ENCODE measurements around the gene RAP2B. TPM values are rescaled to one million over a fixed set of nuclear protein-coding genes. Genes with fewer than 3 reads are reported as not detected.
A peak's percentile ranks its signal among the peaks of the same experiment; 100 is the strongest.

RAP2B gene
- total and polyA plus RNA-seq, 2 of the 13 experiments (the other 11 are each of a cell fraction or from before 2014, with no cell fraction given), result 6.4 to 7.1 TPM

- no peak for TF ChIP-seq ZBTB33 (CRISPR knock-in tag; IDR thresholded peaks at IDR 0.05)
- no peak for TF ChIP-seq MATR3 (CRISPR knock-in tag; IDR thresholded peaks at IDR 0.05)
- peak; percentile 91 for TF ChIP-seq EEA1 (CRISPR knock-in tag; IDR thresholded peaks at IDR 0.05; ENCODE audit: borderline replicate concordance)
- 0 out of 2 replicates have a peak, but pooled peaks have one; percentile 49 for TF ChIP-seq RERE (CRISPR knock-in tag; IDR thresholded peaks at IDR 0.05; ENCODE audit: low read depth)
- TF ChIP-seq NCOA1 (CRISPR knock-in tag; IDR thresholded peaks at IDR 0.05), result no peak; the same call in 1 of the 2 replicates
- TF ChIP-seq ZBTB49 (CRISPR knock-in tag; IDR thresholded peaks at IDR 0.05; ENCODE audit: borderline replicate concordance), result no peak; the same call in 1 of the 2 replicates
- TF ChIP-seq TIGD3 (CRISPR knock-in tag; IDR thresholded peaks at IDR 0.05; ENCODE audit: borderline replicate concordance), result no peak
- TF ChIP-seq ARNTL (CRISPR knock-in tag; IDR thresholded peaks at IDR 0.05), result peak; percentile 76
- peak; percentile 51; the same call in 1 of the 2 replicates for TF ChIP-seq ZNF768 (CRISPR knock-in tag; IDR thresholded peaks at IDR 0.05)
- peak; percentile 86; the same call in 1 of the 2 replicates for TF ChIP-seq TARDBP (CRISPR knock-in tag; IDR thresholded peaks at IDR 0.05)
- TF ChIP-seq RCOR2 (CRISPR knock-in tag; IDR thresholded peaks at IDR 0.05), result no peak
- no peak for TF ChIP-seq PCBP2 (optimal IDR thresholded peaks at IDR 0.05; ENCODE audit: low read depth, low read length, poor library complexity, severe bottlenecking)
- TF ChIP-seq, protein P1, sequence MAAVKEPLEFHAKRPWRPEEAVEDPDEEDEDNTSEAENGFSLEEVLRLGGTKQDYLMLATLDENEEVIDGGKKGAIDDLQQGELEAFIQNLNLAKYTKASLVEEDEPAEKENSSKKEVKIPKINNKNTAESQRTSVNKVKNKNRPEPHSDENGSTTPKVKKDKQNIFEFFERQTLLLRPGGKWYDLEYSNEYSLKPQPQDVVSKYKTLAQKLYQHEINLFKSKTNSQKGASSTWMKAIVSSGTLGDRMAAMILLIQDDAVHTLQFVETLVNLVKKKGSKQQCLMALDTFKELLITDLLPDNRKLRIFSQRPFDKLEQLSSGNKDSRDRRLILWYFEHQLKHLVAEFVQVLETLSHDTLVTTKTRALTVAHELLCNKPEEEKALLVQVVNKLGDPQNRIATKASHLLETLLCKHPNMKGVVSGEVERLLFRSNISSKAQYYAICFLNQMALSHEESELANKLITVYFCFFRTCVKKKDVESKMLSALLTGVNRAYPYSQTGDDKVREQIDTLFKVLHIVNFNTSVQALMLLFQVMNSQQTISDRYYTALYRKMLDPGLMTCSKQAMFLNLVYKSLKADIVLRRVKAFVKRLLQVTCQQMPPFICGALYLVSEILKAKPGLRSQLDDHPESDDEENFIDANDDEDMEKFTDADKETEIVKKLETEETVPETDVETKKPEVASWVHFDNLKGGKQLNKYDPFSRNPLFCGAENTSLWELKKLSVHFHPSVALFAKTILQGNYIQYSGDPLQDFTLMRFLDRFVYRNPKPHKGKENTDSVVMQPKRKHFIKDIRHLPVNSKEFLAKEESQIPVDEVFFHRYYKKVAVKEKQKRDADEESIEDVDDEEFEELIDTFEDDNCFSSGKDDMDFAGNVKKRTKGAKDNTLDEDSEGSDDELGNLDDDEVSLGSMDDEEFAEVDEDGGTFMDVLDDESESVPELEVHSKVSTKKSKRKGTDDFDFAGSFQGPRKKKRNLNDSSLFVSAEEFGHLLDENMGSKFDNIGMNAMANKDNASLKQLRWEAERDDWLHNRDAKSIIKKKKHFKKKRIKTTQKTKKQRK (IDR thresholded peaks at IDR 0.05; ENCODE audit: low read length), result no peak
Observed at GRCh38 chr3:153161714-153162512, at the start of gene RAP2B (continued).
